Duodenal mucosa (tissue), 2 donors: Measurements from ENCODE around the gene TSPAN12.
"Not testable (repeated sequence)": the region's sequence is repeated elsewhere in the genome, so short reads cannot be mapped to it uniquely, and the experiment has no call there.

Experiments
- H3K27ac ChIP-seq: one replicate; pipeline ENCODE4 v1.7.0; 2013; ENCODE audit warnings: low read depth, low read length
- H3K27me3 ChIP-seq, 2 donors: one replicate each; pipeline ENCODE4 v1.7.0; 2013; ENCODE audit warnings: low read length in 2 of 2, control low read depth in 1 of 2; ENCODE audit not compliant: insufficient read depth in 2 of 2, control insufficient read depth in 1 of 2
- H3K36me3 ChIP-seq, 2 donors: one replicate each; pipeline ENCODE4 v1.7.0; 2013; ENCODE audit warnings: low read length in 2 of 2, control low read depth in 1 of 2; ENCODE audit not compliant: insufficient read depth in 2 of 2, control insufficient read depth in 1 of 2
- H3K4me1 ChIP-seq, 2 donors: one replicate each; pipeline ENCODE4 v1.7.0; 2013; ENCODE audit warnings: low read length in 2 of 2, control low read depth in 1 of 2; ENCODE audit not compliant: insufficient read depth in 2 of 2, control insufficient read depth in 1 of 2
- H3K4me3 ChIP-seq, 2 donors: one replicate each; pipeline ENCODE4 v1.7.0; 2013; ENCODE audit warnings: low read length in 2 of 2, low read depth in 1 of 2
- H3K9ac ChIP-seq, 2 donors: one replicate each; pipeline ENCODE4 v1.7.0; 2013; ENCODE audit warnings: low read length in 2 of 2, low read depth in 1 of 2
- H3K9me3 ChIP-seq, 2 donors: one replicate each; pipeline ENCODE4 v1.7.0; 2013; ENCODE audit warnings: low read length in 2 of 2, control low read depth in 1 of 2; ENCODE audit not compliant: control insufficient read depth in 1 of 2

The TSPAN12 gene

DNA sequence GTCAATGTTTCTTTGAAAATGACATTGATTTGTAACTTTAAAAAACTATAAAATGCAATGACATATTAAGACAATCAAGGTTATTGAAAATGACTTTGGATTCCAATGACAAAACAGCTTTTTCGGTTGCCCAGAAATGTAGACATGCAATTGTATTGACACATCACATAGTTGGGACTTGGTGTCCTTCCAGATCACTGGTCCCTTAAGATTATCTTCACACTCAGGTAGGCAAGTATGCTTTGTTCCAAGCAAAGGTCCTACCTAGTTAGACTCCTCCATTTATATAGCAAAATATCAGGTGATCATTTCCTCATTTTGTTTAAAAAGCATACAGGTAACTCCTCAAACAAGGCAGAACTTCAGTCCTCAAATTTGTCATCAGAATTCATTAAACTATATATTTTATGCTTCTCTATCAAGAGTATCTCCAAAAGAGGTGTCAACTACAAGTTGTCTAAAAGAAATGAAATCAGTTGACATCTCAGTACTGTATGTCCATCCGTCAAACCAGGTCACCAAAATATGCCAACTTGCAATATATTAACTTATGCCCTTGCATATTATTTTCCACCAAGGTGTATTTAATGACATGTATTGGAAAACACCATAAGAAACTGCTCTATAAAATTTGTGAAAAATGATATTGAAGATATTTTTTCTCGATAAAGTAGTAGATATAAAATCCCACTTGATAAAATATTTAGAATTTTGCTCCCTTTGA is 64.6 kb downstream of the TSPAN12 start:
- Histone ChIP-seq H3K9me3 (no peaks in the 10 kb centered on the region), H3K9ac (no peak overlapping the region), H3K27ac (no peak overlapping the region), H3K4me1 (no peaks in the 10 kb centered on the region), H3K4me3 (no peak overlapping the region), H3K36me3 (peaks cover 0 to 3% of the 10 kb centered on the region in 2 donors), H3K27me3 (no peaks in the 10 kb centered on the region)

DNA sequence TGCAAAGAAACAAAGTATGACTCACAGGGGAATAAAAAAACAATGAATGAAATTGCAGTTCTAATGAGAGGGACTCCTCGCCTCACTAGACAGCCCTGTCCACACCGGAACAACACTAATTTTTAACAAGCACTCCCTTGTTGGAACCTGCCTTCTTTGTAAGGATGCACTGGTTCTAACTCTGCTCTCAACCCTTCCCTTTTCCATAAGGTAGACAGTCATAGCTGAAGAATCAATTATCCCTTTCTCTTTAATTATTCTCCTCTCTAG is 65.1 kb downstream of the TSPAN12 start:
- Histone ChIP-seq H3K27me3 (no peaks in the 10 kb centered on the region), H3K9ac (no peak overlapping the region), H3K27ac (no peak overlapping the region), H3K4me1 (no peaks in the 10 kb centered on the region), H3K9me3 (no peaks in the 10 kb centered on the region), H3K4me3 (no peak overlapping the region), H3K36me3 (peaks cover 0 to 3% of the 10 kb centered on the region in 2 donors)

- no peaks in the 10 kb centered on the region for H3K27me3 ChIP-seq
- no peaks in the 10 kb centered on the region for H3K4me1 ChIP-seq
- H3K36me3 ChIP-seq = peaks cover 0 to 3% of the 10 kb centered on the region in 2 donors
- H3K27ac ChIP-seq = no peak overlapping the region
- no peak overlapping the region for H3K4me3 ChIP-seq
- H3K9ac ChIP-seq = no peak overlapping the region
- H3K9me3 ChIP-seq = no peaks in the 10 kb centered on the region
Measured at GRCh38 chr7:120792091-120792860, 65.7 kb downstream of the TSPAN12 start.

DNA sequence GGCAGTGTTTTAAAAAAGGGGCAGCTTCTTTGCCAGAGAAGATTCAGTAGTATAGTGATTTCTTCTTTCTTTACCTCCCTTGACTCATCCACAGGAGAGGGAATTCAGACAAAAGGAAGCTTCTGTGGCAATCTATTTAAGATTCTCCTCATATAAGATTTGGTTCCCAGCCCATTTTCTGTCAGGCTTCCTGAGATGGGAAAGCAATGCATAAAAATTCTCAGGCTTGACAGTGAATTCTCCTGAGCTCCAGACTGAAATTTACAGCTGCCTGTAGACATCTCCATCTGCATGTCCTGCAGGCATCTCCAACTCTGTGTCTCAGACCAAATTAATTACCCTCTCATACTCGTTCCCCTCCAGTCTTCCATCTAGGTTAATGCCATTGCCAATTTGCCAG is 72.8 kb downstream of the TSPAN12 start:
- H3K4me1 ChIP-seq = no peaks in the 10 kb centered on the region
- H3K9me3 ChIP-seq = no peaks in the 10 kb centered on the region
- peaks cover 0 to 3% of the 10 kb centered on the region in 2 donors for H3K36me3 ChIP-seq
- H3K9ac ChIP-seq = no peak overlapping the region
- H3K27me3 ChIP-seq = no peaks in the 10 kb centered on the region
- H3K4me3 ChIP-seq = no peak overlapping the region
- no peak overlapping the region for H3K27ac ChIP-seq

DNA sequence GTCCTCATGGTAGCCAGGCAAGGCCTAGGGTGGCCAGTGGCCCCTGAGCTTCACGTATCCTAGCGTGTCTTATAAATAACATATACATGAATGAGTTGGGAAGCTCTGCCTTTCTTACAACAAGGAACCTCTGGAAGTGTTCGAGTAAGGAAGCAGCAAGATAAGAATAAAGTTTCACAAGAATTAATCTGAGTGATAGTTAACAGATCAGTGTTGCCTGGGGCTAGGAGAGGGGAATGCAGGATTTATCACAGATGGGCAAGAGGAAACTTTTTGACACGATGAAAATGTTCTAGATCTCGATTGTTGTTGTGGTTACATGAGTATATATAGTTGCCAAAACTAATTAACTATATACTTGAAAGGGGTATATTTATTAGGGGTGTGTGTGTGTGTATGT is 74.2 kb downstream of the TSPAN12 start:
- Histone ChIP-seq H3K27me3 (no peaks in the 10 kb centered on the region), H3K4me3 (no peak overlapping the region), H3K9ac (no peak overlapping the region), H3K4me1 (no peaks in the 10 kb centered on the region), H3K9me3 (no peaks in the 10 kb centered on the region), H3K36me3 (no peaks in the 10 kb centered on the region), H3K27ac (no peak overlapping the region)

DNA sequence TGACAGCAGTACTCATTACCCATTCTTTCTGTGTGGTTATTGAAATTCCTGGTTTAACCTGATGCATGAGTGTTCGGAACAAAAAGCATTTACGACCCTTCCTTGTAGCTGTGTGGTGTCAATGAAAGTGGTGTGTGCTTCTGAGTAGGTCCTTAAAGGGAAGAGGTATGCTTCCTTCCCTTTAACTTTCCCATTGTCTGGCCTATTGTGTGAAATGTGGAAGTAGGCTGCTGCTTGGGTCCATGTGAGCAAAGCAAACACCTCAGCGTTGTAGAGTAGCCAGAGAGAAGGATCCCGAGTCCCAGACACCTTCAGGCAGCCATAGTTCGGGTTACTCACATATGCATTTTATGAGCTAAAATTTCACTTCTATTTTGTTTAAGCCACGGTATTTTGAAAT is 74.7 kb downstream of the TSPAN12 start:
- Histone ChIP-seq H3K4me3 (no peak overlapping the region), H3K9me3 (no peaks in the 10 kb centered on the region), H3K27me3 (no peaks in the 10 kb centered on the region), H3K4me1 (no peaks in the 10 kb centered on the region), H3K36me3 (no peaks in the 10 kb centered on the region), H3K9ac (no peak overlapping the region), H3K27ac (no peak overlapping the region)

GRCh38 chr7:120781924-120782323 is 76.0 kb downstream of the TSPAN12 start:
- not testable (repeated sequence) for H3K4me1 ChIP-seq, H3K27me3 ChIP-seq, H3K9me3 ChIP-seq, H3K27ac ChIP-seq, H3K4me3 ChIP-seq, H3K36me3 ChIP-seq, H3K9ac ChIP-seq

DNA sequence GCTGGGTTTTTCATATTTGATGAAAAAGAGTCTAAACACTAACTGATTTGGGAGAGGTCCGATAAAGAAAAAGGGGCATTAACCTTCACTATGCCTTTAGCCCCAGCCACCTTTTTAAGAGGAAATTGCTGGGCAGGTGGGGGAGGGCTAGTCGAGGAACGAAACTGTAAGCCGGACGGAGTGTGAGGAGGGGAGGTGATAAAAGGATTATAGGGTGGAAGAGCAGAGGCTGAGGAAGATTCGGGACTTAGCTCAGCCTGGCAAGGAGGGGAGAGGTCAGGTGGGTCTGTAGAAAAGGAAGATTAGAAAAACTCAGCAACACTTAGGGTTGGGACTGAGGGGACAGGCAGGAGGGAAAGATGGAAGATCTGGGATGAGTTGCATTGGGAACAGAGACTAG is 77.0 kb downstream of the TSPAN12 start:
- H3K9me3 ChIP-seq = no peaks in the 10 kb centered on the region
- no peak overlapping the region for H3K9ac ChIP-seq
- no peak overlapping the region for H3K27ac ChIP-seq
- H3K4me3 ChIP-seq = no peak overlapping the region
- H3K4me1 ChIP-seq = no peaks in the 10 kb centered on the region
- no peaks in the 10 kb centered on the region for H3K36me3 ChIP-seq
- no peaks in the 10 kb centered on the region for H3K27me3 ChIP-seq

- H3K36me3 ChIP-seq, H3K9ac ChIP-seq, H3K27me3 ChIP-seq, H3K9me3 ChIP-seq, H3K4me1 ChIP-seq, H3K27ac ChIP-seq, H3K4me3 ChIP-seq: not testable (repeated sequence)
Measured at GRCh38 chr7:120780451-120780850, 77.5 kb downstream of the TSPAN12 start.

GRCh38 chr7:120779078-120779477 is 78.9 kb downstream of the TSPAN12 start:
- H3K27me3 ChIP-seq = not testable (repeated sequence)

More at GRCh38 chr7:120779078-120779477, 78.9 kb downstream of the TSPAN12 start:
- not testable (repeated sequence) for H3K9me3 ChIP-seq, H3K4me3 ChIP-seq, H3K27ac ChIP-seq, H3K9ac ChIP-seq, H3K36me3 ChIP-seq, H3K4me1 ChIP-seq
